Esophagus muscularis mucosa (tissue), 4 donors: Measurements from ENCODE around the gene LMO4. TPM values are rescaled to one million over a fixed set of nuclear protein-coding genes. Genes with fewer than 3 reads are reported as not detected.

ENCODE experiments used
- DNase-seq: peaks from one replicate; pipeline ENCODE4 v3.0.0-alpha.2; 2017; ENCODE audit errors: extremely low spot score
- H3K27ac ChIP-seq, 4 donors: fragments of 200-600 bp; sonication (generic); replicated peaks in 1 of 4; 1 replicate in 3 of 4; 2 replicates in 1 of 4; pipeline ENCODE4 v1.5.1; 2016 to 2019; ENCODE audit warnings: mild to moderate bottlenecking in 1 of 4
- H3K27me3 ChIP-seq, 4 donors: fragments of 200-600 bp; sonication (generic); one replicate each; pipeline versions ENCODE4 v1.5.1 to v1.6.0; 2016 to 2019
- H3K36me3 ChIP-seq, 4 donors: fragments of 200-600 bp; sonication (generic); one replicate each; pipeline ENCODE4 v1.5.1; 2016 to 2019
- H3K4me1 ChIP-seq, 4 donors: fragments of 200-600 bp; sonication (generic); one replicate each; pipeline ENCODE4 v1.5.1; 2016 to 2019
- H3K4me3 ChIP-seq, 4 donors: fragments of 200-600 bp; sonication (generic); 1 replicate in 2 of 4; 2 replicates in 2 of 4; pipeline ENCODE4 v1.5.1; 2016 to 2019; ENCODE audit warnings: mild to moderate bottlenecking in 4 of 4, moderate library complexity in 1 of 4
- H3K9me3 ChIP-seq, 4 donors: fragments of 200-600 bp; sonication (generic); 1 replicate in 3 of 4; 2 replicates in 1 of 4; pipeline ENCODE4 v1.5.1; 2016 to 2019
- EP300 ChIP-seq: sonication (generic); formaldehyde crosslinking; IDR thresholded peaks from one replicate; pipeline ENCODE4 v1.6.1; 2017; ENCODE audit warnings: antibody characterized with exemption
- POLR2A ChIP-seq: fragments of 450-650 bp; IDR thresholded peaks from one replicate; pipeline ENCODE4 v1.6.1; 2017; ENCODE audit warnings: antibody characterized with exemption, moderate library complexity, mild to moderate bottlenecking, low read depth
- POLR2AphosphoS5 ChIP-seq, 2 donors: sonication (generic); formaldehyde crosslinking; IDR thresholded peaks; one replicate each; pipeline ENCODE4 v1.6.1; 2017; ENCODE audit warnings: antibody characterized with exemption in 2 of 2
- WGBS: methylation state at CpG from one replicate; pipeline ENCODE4 v1.1.5; 2018; 5-methylcytosine and 5-hydroxymethylcytosine counted together
- intact Hi-C: fragments of 100-400 bp; cut with DNase I; formaldehyde crosslinking; loops from one replicate; pipeline ENCODE4 v1.15.1; 2023
- total RNA-seq, 4 donors: library from RNA; depleted of rRNA; stranded (reverse); fragments of >200 nt; gene quantifications; one replicate each; pipeline versions ENCODE4 v1.1.0 to v1.2.1, GENCODE V29; 2016
- TF ChIP-seq, protein P1 (sequence below), 3 experiments: fragments of 200-600 bp in 2 of 3; fragments of 450-650 bp in 1 of 3; sonication (generic) in 2 of 3; IDR thresholded peaks; one replicate each; pipeline ENCODE4 v1.5.1; 2017 to 2019; ENCODE audit warnings: antibody characterized with exemption in 3 of 3, mild to moderate bottlenecking in 2 of 3, moderate library complexity in 1 of 3

Gene LMO4
- total RNA-seq, 4 donors from 2014 or later = 43.2 to 54.4 (median 47.7) TPM

DNA sequence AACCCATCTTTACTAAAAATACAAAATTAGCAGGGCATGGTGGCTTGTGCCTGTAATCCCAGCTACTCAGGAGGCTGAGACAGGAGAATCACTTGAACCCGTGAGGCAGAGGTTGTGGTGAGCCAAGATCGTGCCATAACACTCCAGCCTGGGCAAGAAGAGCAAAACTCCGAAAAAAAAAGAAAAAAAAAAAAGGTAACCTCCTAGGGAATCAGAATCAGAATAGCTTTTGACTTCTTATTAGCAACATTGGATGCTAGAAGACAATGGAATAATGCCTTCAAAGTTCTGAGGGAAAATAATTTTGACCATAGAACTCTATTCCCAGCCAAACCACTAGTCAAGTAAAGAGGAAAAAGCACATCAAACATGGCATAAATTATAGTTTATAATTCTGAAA lies 60.9 kb downstream of the LMO4 start:
- H3K4me3 ChIP-seq = no peak overlapping the region
- H3K36me3 ChIP-seq = no peaks in the 10 kb centered on the region
- intact Hi-C loops = no loop called here
- H3K4me1 ChIP-seq = peaks cover 0 to 8% (median 7%) of the 10 kb centered on the region in 4 donors
- WGBS = 74% methylated on average over 3 of the region's 3 CpGs
- no peak overlapping the region for H3K27ac ChIP-seq
- TF ChIP-seq POLR2AphosphoS5 (IDR thresholded peaks at IDR 0.05) (no peak), EP300 (no peak), POLR2A (no peak)
- TF ChIP-seq, protein P1, sequence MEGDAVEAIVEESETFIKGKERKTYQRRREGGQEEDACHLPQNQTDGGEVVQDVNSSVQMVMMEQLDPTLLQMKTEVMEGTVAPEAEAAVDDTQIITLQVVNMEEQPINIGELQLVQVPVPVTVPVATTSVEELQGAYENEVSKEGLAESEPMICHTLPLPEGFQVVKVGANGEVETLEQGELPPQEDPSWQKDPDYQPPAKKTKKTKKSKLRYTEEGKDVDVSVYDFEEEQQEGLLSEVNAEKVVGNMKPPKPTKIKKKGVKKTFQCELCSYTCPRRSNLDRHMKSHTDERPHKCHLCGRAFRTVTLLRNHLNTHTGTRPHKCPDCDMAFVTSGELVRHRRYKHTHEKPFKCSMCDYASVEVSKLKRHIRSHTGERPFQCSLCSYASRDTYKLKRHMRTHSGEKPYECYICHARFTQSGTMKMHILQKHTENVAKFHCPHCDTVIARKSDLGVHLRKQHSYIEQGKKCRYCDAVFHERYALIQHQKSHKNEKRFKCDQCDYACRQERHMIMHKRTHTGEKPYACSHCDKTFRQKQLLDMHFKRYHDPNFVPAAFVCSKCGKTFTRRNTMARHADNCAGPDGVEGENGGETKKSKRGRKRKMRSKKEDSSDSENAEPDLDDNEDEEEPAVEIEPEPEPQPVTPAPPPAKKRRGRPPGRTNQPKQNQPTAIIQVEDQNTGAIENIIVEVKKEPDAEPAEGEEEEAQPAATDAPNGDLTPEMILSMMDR (IDR thresholded peaks at IDR 0.05) = no peak
- DNase-seq = no peak
- no peaks in the 10 kb centered on the region for H3K27me3 ChIP-seq
- H3K9me3 ChIP-seq = no peaks in the 10 kb centered on the region

DNA sequence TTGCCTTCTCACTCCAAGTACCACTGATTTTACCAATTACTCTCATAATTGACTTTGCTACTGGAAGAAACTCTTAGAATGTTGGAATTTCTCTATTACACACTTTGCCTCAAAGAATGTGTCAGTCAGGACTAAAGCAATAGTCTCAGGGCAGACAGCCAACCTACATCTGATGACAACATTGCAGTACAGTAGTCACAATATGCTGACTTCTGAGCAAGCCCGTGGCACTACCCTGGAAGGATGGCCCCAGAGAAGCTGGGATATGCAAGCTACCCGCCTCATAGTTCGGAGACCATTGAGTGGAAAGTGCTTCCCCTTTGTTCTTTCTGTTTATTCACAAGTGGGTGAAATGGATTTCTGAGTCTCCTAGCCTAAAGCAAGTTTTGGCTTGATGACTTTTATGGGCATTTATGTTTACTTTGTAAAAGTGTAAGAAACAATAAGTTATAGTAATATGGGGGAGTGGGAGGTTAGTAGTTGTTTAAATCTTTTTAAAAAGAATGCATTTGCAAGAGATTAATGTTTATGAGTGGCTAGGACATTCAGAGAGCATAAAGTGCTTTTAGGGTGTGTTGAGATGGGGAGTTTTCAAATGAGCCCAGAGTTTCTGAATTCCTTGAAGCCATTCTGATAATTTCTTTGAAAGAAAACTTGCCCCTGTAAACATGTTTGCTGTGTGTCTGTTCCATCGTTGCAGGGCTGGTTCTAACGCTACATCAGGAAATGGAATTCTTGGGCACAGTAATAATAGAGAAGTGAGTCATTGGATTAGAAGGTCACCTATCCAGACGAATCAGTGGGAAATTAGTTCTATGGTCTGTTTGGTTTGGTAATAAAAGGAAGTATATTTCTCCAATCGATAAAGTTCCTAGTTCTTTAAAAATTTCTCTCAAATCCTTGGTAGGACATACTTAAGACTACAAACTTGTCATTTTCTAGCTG lies 63.8 kb downstream of the LMO4 start:
- DNase-seq = no peak
- Histone ChIP-seq H3K27me3 (no peaks in the 10 kb centered on the region), H3K36me3 (no peaks in the 10 kb centered on the region), H3K27ac (no peak overlapping the region), H3K4me1 (peaks cover 0 to 8% (median 7%) of the 10 kb centered on the region in 4 donors), H3K4me3 (no peak overlapping the region), H3K9me3 (no peaks in the 10 kb centered on the region)
- WGBS = 79% methylated on average over 7 of the region's 7 CpGs
- intact Hi-C loops = no loop called here
- no peak for TF ChIP-seq EP300
- TF ChIP-seq, protein P1 (IDR thresholded peaks at IDR 0.05) = no peak
- no peak for TF ChIP-seq POLR2AphosphoS5 (IDR thresholded peaks at IDR 0.05)
- no peak for TF ChIP-seq POLR2A

DNA sequence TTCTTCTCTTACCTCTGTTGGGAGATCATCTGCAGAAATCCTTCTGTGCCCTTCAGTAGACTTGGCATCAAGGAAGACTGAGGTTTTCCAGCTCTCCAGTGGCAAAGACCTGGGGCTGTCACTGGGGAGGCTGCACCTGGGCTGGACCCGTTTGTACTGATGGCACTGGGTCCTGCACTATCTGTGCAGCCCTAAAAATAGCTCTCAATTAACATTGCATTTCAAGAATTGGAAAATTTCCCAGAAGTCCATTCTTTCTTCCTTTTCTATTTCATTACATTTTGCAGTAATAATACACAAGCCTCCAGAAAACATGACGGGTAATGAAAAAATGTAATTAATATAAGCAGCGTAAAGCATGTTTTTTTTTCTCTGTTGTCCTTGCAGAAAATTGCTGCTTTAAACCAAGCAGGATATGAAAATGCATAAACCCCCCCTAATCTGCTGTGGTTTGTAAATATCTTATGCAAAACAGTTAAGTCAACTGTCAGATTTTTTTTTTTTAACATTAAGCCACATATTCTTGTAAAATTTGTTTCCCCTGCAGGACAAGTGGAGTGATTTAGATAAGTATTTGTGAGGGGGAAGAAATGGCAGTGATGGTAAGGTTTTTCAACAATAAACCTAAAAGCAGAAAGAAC lies 64.9 kb downstream of the LMO4 start:
- no peaks in the 10 kb centered on the region for H3K9me3 ChIP-seq
- intact Hi-C loops = no loop called here
- no peak for DNase-seq
- H3K27me3 ChIP-seq = no peaks in the 10 kb centered on the region
- peaks cover 0 to 8% (median 7%) of the 10 kb centered on the region in 4 donors for H3K4me1 ChIP-seq
- 48% methylated on average over 3 of the region's 3 CpGs for WGBS
- no peak overlapping the region for H3K4me3 ChIP-seq
- no peak overlapping the region for H3K27ac ChIP-seq
- no peaks in the 10 kb centered on the region for H3K36me3 ChIP-seq
- TF ChIP-seq EP300 (no peak), POLR2AphosphoS5 (IDR thresholded peaks at IDR 0.05) (no peak), POLR2A (no peak)
- TF ChIP-seq, protein P1 (IDR thresholded peaks at IDR 0.05) = no peak

DNA sequence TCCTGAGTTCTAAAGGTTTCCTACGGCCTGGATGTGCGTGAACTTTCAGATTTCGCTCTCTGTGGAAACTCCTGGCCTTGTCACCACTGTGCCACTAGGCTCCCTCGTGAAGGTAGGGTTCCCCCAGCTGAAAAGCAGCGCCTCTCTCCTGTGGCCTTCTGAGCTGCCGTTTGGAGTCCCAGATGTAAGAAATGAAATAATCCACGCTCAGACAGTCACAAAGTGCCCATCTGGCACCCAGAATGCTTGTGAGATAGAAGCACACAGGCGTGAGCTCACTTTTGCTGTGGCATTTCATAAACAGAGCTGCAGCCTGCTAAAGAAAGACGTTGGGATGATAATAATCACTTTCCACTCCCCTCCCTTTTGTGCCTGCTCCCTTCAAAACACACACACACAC lies 65.8 kb downstream of the LMO4 start:
- Histone ChIP-seq H3K36me3 (no peaks in the 10 kb centered on the region), H3K27me3 (no peaks in the 10 kb centered on the region), H3K9me3 (no peaks in the 10 kb centered on the region), H3K4me1 (peaks cover 0 to 8% (median 7%) of the 10 kb centered on the region in 4 donors), H3K4me3 (no peak overlapping the region), H3K27ac (no peak overlapping the region)
- intact Hi-C loops = no loop called here
- WGBS = 83% methylated on average over 9 of the region's 9 CpGs
- DNase-seq = no peak
- TF ChIP-seq POLR2AphosphoS5 (IDR thresholded peaks at IDR 0.05) = no peak
- no peak for TF ChIP-seq EP300
- TF ChIP-seq, protein P1 (IDR thresholded peaks at IDR 0.05) = no peak
- no peak for TF ChIP-seq POLR2A
